Kidney epithelial cell (primary cell): Measurements from ENCODE around the gene PCDHGA3. TPM values are rescaled to one million over a fixed set of nuclear protein-coding genes. Genes with fewer than 3 reads are reported as not detected.
"Not testable (repeated sequence)": the region's sequence is repeated elsewhere in the genome, so short reads cannot be mapped to it uniquely, and the experiment has no call there.

Source experiments
- DNase-seq: peaks from one replicate; pipeline ENCODE4 v3.0.0-alpha.2; 2010; ENCODE audit warnings: low read depth
- H3K27me3 ChIP-seq: 2 replicates; pipeline ENCODE4 v1.6.0; 2011; ENCODE audit warnings: low read length; ENCODE audit not compliant: control insufficient read depth, insufficient read depth
- H3K36me3 ChIP-seq: 2 replicates; pipeline ENCODE4 v1.5.1; 2011; ENCODE audit warnings: low read length; ENCODE audit not compliant: control insufficient read depth, insufficient read depth
- H3K4me3 ChIP-seq: 2 replicates; pipeline ENCODE4 v1.5.1; 2011; ENCODE audit warnings: low read depth, mild to moderate bottlenecking, control low read depth, low read length
- CTCF ChIP-seq: IDR thresholded peaks from 2 replicates; pipeline ENCODE4 v1.5.1; 2011; ENCODE audit warnings: mild to moderate bottlenecking, moderate library complexity, low read length, control low read depth, inconsistent platforms; ENCODE audit not compliant: insufficient read depth, poor library complexity, severe bottlenecking
- total RNA-seq: library from RNA; depleted of rRNA; stranded (reverse); fragments of >200 nt; gene quantifications from 2 replicates; pipeline ENCODE4 v1.2.3, GENCODE V29; 2015

Gene PCDHGA3
- total RNA-seq, 1 donor from 2014 or later, result 2.6 TPM

GRCh38 chr5:141343953-141344463, 379 bp downstream of the PCDHGA3 start:
- no peak for DNase-seq
- Histone ChIP-seq H3K4me3 (peak overlapping the region; percentile 7), H3K36me3 (no peaks in the 10 kb centered on the region), H3K27me3 (peaks cover 14% of the 10 kb centered on the region)
- no peak for TF ChIP-seq CTCF

GRCh38 chr5:141345327-141345726, 1.7 kb downstream of the PCDHGA3 start:
- TF ChIP-seq CTCF, result no peak
- Histone ChIP-seq H3K36me3 (no peaks in the 10 kb centered on the region), H3K4me3 (no peak overlapping the region), H3K27me3 (peaks cover 8% of the 10 kb centered on the region)
- DNase-seq, result no peak

GRCh38 chr5:141346017-141346416, 2.4 kb downstream of the PCDHGA3 start:
- peaks cover 10% of the 10 kb centered on the region for H3K27me3 ChIP-seq
- not testable (repeated sequence) for DNase-seq, H3K4me3 ChIP-seq, H3K36me3 ChIP-seq

- no peak for DNase-seq
- H3K36me3 ChIP-seq, result no peaks in the 10 kb centered on the region
- no peak within 1 kb of the TSS for H3K4me3 ChIP-seq
- H3K27me3 ChIP-seq, result peaks cover 17% of the 10 kb centered on the region
- TF ChIP-seq CTCF, result peak; percentile 43
Observed at GRCh38 chr5:141349917-141350619, 6.4 kb downstream of the PCDHGA3 start, which contains the start of gene PCDHGB1. TSS of gene PCDHGB1 (plus strand) at chr5:141350099. CDS start at chr5:141350261, 162 bp downstream.

- H3K27me3 ChIP-seq, result peaks cover 16% of the 10 kb centered on the region
- no peaks in the 10 kb centered on the region for H3K36me3 ChIP-seq
- TF ChIP-seq CTCF, result no peak
- no peak for DNase-seq
- no peak overlapping the region for H3K4me3 ChIP-seq
Observed at GRCh38 chr5:141351591-141351990, 8.0 kb downstream of the PCDHGA3 start.

- TF ChIP-seq CTCF, result peak; percentile 14
- peaks cover 18% of the 10 kb centered on the region for H3K27me3 ChIP-seq
- DNase-seq, result no peak
- no peaks in the 10 kb centered on the region for H3K36me3 ChIP-seq
- H3K4me3 ChIP-seq, result no peak within 1 kb of the TSS
Observed at GRCh38 chr5:141354900-141355469, 11.4 kb downstream of the PCDHGA3 start, which contains the start of gene PCDHGA4. TSS of gene PCDHGA4 (plus strand) at chr5:141355021. CDS start at chr5:141355108, 87 bp downstream.
